B cell (primary cell): Measurements from ENCODE around the gene FNDC11. TPM values are rescaled to one million over a fixed set of nuclear protein-coding genes. Genes with fewer than 3 reads are reported as not detected.

Experiments
- ATAC-seq: fragments of 200-7000 bp; cut with Tn5 transposase; one replicate; pipeline ENCODE4 v1.10.0; 2021; ENCODE audit warnings: low read depth, mild to moderate bottlenecking, moderate number of reproducible peaks, moderate library complexity
- CTCF ChIA-PET: fragments of 350-600 bp; sonication (Branson Sonifier 250); formaldehyde crosslinking; loops from one replicate; lab custom pipeline; 2021; ENCODE audit warnings: antibody characterized with exemption, inconsistent platforms; lab: Charles Lee
- POLR2A ChIA-PET: fragments of 350-600 bp; sonication (Branson Sonifier 250); formaldehyde crosslinking; loops from one replicate; lab custom pipeline; 2021; ENCODE audit warnings: antibody characterized with exemption; lab: Charles Lee
- DNase-seq: peaks from one replicate; pipeline ENCODE4 v3.0.0; 2013
- H2AFZ ChIP-seq: 2 replicates; pipeline ENCODE4 v1.6.1; 2012; ENCODE audit warnings: mild to moderate bottlenecking, low read depth, low read length; ENCODE audit not compliant: insufficient read depth, poor library complexity, severe bottlenecking
- H3K27ac ChIP-seq, 2 donors: 1 replicate in 1 of 2; 2 replicates in 1 of 2; pipeline ENCODE4 v1.5.1; 2012 to 2013; ENCODE audit warnings: low read length in 2 of 2, mild to moderate bottlenecking in 2 of 2, moderate library complexity in 1 of 2
- H3K27me3 ChIP-seq, 4 experiments: fragments of 200-600 bp in 1 of 4; sonication (generic) in 1 of 4; replicated peaks in 1 of 4; 1 replicate in 2 of 4; 2 replicates in 2 of 4; pipeline versions ENCODE4 v1.6.1 to v1.7.0; 2013 to 2016; ENCODE audit warnings: low read length in 3 of 4, mild to moderate bottlenecking in 2 of 4, mixed read lengths in 1 of 4, moderate library complexity in 1 of 4; ENCODE audit not compliant: insufficient read depth in 4 of 4, control insufficient read depth in 3 of 4; ENCODE audit errors: control extremely low read depth in 1 of 4
- H3K36me3 ChIP-seq, 2 experiments: replicated peaks in 1 of 2; 1 replicate in 1 of 2; 2 replicates in 1 of 2; pipeline versions ENCODE4 v1.6.1 to v1.7.1; 2013; ENCODE audit warnings: low read length in 1 of 2; ENCODE audit not compliant: insufficient read depth in 2 of 2, control insufficient read depth in 1 of 2; ENCODE audit errors: control extremely low read depth in 1 of 2, extremely low read depth in 1 of 2
- H3K4me1 ChIP-seq, 2 donors: fragments of 200-600 bp in 1 of 2; sonication (generic) in 1 of 2; 1 replicate in 1 of 2; 2 replicates in 1 of 2; pipeline versions ENCODE4 v1.5.1 to v1.6.1; 2013 to 2017; ENCODE audit warnings: low read length in 2 of 2; ENCODE audit not compliant: control insufficient read depth in 2 of 2, insufficient read depth in 2 of 2
- H3K4me2 ChIP-seq: replicated peaks from 2 replicates; pipeline ENCODE3; 2012; ENCODE audit warnings: mild to moderate bottlenecking, low read depth, low read length; ENCODE audit not compliant: poor library complexity, severe bottlenecking
- H3K4me3 ChIP-seq, 5 experiments: fragments of 200-600 bp in 1 of 5; sonication (generic) in 1 of 5; 1 replicate in 3 of 5; 2 replicates in 2 of 5; pipeline versions ENCODE4 v1.5.1 to v1.7.0; 2011 to 2016; ENCODE audit warnings: low read length in 4 of 5, mild to moderate bottlenecking in 4 of 5, low read depth in 2 of 5, control low read depth in 1 of 5, moderate library complexity in 1 of 5; ENCODE audit not compliant: insufficient read depth in 1 of 5; ENCODE audit errors: control extremely low read depth in 1 of 5, extremely low read depth in 1 of 5
- H3K79me2 ChIP-seq: fragments of 200-600 bp; sonication (generic); one replicate; pipeline ENCODE4 v1.6.0; 2016; ENCODE audit warnings: low read length; ENCODE audit not compliant: control insufficient read depth, insufficient read depth
- H3K9ac ChIP-seq: fragments of 200-600 bp; sonication (generic); 2 replicates; pipeline ENCODE4 v1.6.1; 2017; ENCODE audit warnings: mild to moderate bottlenecking, low read length, moderate library complexity
- H3K9me3 ChIP-seq, 3 donors: one replicate each; pipeline versions ENCODE4 v1.6.1 to v1.7.1; 2013; ENCODE audit warnings: low read length in 2 of 3; ENCODE audit not compliant: control insufficient read depth in 2 of 3, insufficient read depth in 1 of 3; ENCODE audit errors: control extremely low read depth in 1 of 3
- H4K20me1 ChIP-seq: 2 replicates; pipeline ENCODE4 v1.6.0; 2012; ENCODE audit warnings: mild to moderate bottlenecking, low read length; ENCODE audit not compliant: insufficient read depth, control insufficient read depth, poor library complexity, severe bottlenecking
- H3K27ac Mint-ChIP-seq: one replicate; pipeline ENCODE4 v1.8.0; 2021; ENCODE audit warnings: mixed read lengths
- H3K27me3 Mint-ChIP-seq: one replicate; pipeline ENCODE4 v1.8.0; 2021; ENCODE audit warnings: mixed read lengths
- H3K4me1 Mint-ChIP-seq: one replicate; pipeline ENCODE4 v1.8.0; 2021; ENCODE audit warnings: mixed read lengths
- H3K4me3 Mint-ChIP-seq: one replicate; pipeline ENCODE4 v1.8.0; 2021; ENCODE audit warnings: mixed read lengths
- H3K9me3 Mint-ChIP-seq: one replicate; pipeline ENCODE4 v1.8.0; 2022; ENCODE audit warnings: mixed read lengths; ENCODE audit not compliant: insufficient read depth
- CTCF ChIP-seq: fragments of 200-600 bp; IDR thresholded peaks from one replicate; pipeline ENCODE4 v1.8.0; 2022; ENCODE audit warnings: antibody characterized with exemption, mild to moderate bottlenecking
- EZH2 ChIP-seq: IDR thresholded peaks from 2 replicates; pipeline ENCODE4 v1.6.1; 2012; ENCODE audit warnings: borderline replicate concordance, low read depth, mild to moderate bottlenecking, moderate library complexity, low read length; ENCODE audit not compliant: insufficient read depth, poor library complexity, severe bottlenecking
- WGBS: methylation state at CpG from one replicate; pipeline ENCODE4 v1.1.5; 2013; ENCODE audit warnings: missing lambda C conversion rate; ENCODE audit not compliant: insufficient coverage; 5-methylcytosine and 5-hydroxymethylcytosine counted together
- intact Hi-C: fragments of 100-400 bp; cut with micrococcal nuclease; formaldehyde crosslinking; loops from one replicate; pipeline ENCODE4 v1.10.0; 2022
- polyA plus RNA-seq: library from polyadenylated mRNA; depleted of rRNA; stranded (reverse); fragments of >200 nt; gene quantifications from 2 replicates; pipeline ENCODE4 v1.2.3, GENCODE V29; 2012
- total RNA-seq, 2 donors: library from RNA; stranded (reverse); fragments of 120-200 nt in 1 of 2; gene quantifications; 1 replicate in 1 of 2; 2 replicates in 1 of 2; pipeline versions ENCODE4 v1.2.3 to v1.2.4, GENCODE V29; 2013 to 2022

FNDC11 gene
- total and polyA plus RNA-seq, 2 donors (not counting 1 experiment from before 2014, with no cell fraction given): 3.8 to 34.2 TPM

GRCh38 chr20:63590218-63591146 is 36.5 kb downstream of the FNDC11 start:
- peaks cover 2% of the 10 kb centered on the region for H3K4me1 Mint-ChIP-seq
- TF ChIP-seq EZH2: no peak
- TF ChIP-seq CTCF: no peak
- H3K27me3 ChIP-seq: no peaks in the 10 kb centered on the region
- no peaks in the 10 kb centered on the region for H3K9me3 ChIP-seq
- no peak overlapping the region for H3K27ac Mint-ChIP-seq
- peaks cover 0 to 50% of the 10 kb centered on the region in 2 experiments for H3K36me3 ChIP-seq
- WGBS: 97% methylated on average over 50 of the region's 52 CpGs
- H3K4me2 ChIP-seq: no peak overlapping the region
- intact Hi-C loops: no loop called here
- POLR2A ChIA-PET: interaction anchor here (0.8 kb wide), 1 partner anchor 27 kb away, joined by 3 read pairs; no protein-coding TSS in a partner anchor
- no peak for DNase-seq
- H2AFZ ChIP-seq: no peak overlapping the region
- no peak overlapping the region for H3K4me3 Mint-ChIP-seq
- H3K27me3 Mint-ChIP-seq: no peaks in the 10 kb centered on the region
- H4K20me1 ChIP-seq: no peaks in the 10 kb centered on the region
- no peak overlapping the region for H3K27ac ChIP-seq
- no peak for ATAC-seq
- H3K9ac ChIP-seq: no peak overlapping the region
- no peaks in the 10 kb centered on the region for H3K9me3 Mint-ChIP-seq
- peaks cover 3 to 8% of the 10 kb centered on the region in 2 donors for H3K4me1 ChIP-seq
- H3K79me2 ChIP-seq: peaks cover 6% of the 10 kb centered on the region
- CTCF ChIA-PET: no interaction called here
- no peak overlapping the region for H3K4me3 ChIP-seq

- Mint-ChIP-seq H3K4me3 (no peak overlapping the region), H3K27me3 (no peaks in the 10 kb centered on the region), H3K4me1 (peaks cover 2% of the 10 kb centered on the region), H3K27ac (no peak overlapping the region), H3K9me3 (no peaks in the 10 kb centered on the region)
- 100% methylated on average over 3 of the region's 4 CpGs for WGBS
- Histone ChIP-seq H4K20me1 (no peaks in the 10 kb centered on the region), H3K27ac (no peak overlapping the region), H3K9me3 (no peaks in the 10 kb centered on the region), H3K27me3 (no peaks in the 10 kb centered on the region), H3K79me2 (peaks cover 6% of the 10 kb centered on the region), H3K9ac (no peak overlapping the region), H3K4me1 (peaks cover 3 to 8% of the 10 kb centered on the region in 2 donors), H3K4me3 (no peak overlapping the region), H2AFZ (no peak overlapping the region), H3K4me2 (no peak overlapping the region), H3K36me3 (peaks cover 0 to 56% of the 10 kb centered on the region in 2 experiments)
- intact Hi-C loops: no loop called here
- POLR2A ChIA-PET: no interaction called here
- TF ChIP-seq CTCF: no peak
- TF ChIP-seq EZH2: no peak
- no peak for ATAC-seq
- DNase-seq: no peak
- CTCF ChIA-PET: interaction anchor here (1.0 kb wide), 1 partner anchor 9 kb away, joined by 3 read pairs; no protein-coding TSS in a partner anchor
Measured at GRCh38 chr20:63591147-63591533, 37.2 kb downstream of the FNDC11 start.
